ENCODE data around the gene ADRM1.

ADRM1 gene

GRCh38 chr20:62357681-62358080, 54.9 kb downstream of the ADRM1 start:
- DNase-seq, result no peak
